PC-3 (cell line): ENCODE results near the gene BRIP1. TPM values are rescaled to one million over a fixed set of nuclear protein-coding genes. Genes with fewer than 3 reads are reported as not detected.

Experiments used
- ATAC-seq: fragments of 200-7000 bp; cut with Tn5 transposase; 2 replicates; pipeline ENCODE4 v1.9.1; 2020; ENCODE audit warnings: mild to moderate bottlenecking, moderate library complexity
- BruUV-seq: library from RNA; stranded (reverse); fragments of 400-500 nt; replicated peaks from 2 replicates; lab custom pipeline; 2021; lab: Mats Ljungman, UMichigan
- CTCF ChIA-PET: fragments of 300-600 bp; sonication (Branson Sonifier 250); formaldehyde crosslinking; loops from one replicate; lab custom pipeline; 2022; ENCODE audit warnings: antibody characterized with exemption; lab: Charles Lee
- POLR2A ChIA-PET: fragments of 300-600 bp; sonication (Branson Sonifier 250); formaldehyde crosslinking; loops from one replicate; lab custom pipeline; 2022; ENCODE audit warnings: antibody characterized with exemption; ENCODE audit not compliant: unreplicated experiment; lab: Charles Lee
- DNase-seq: peaks from one replicate; pipeline ENCODE4 v3.0.0-alpha.2; 2015
- H2AFZ ChIP-seq: fragments of 300-600 bp; sonication (generic); 2 replicates; pipeline ENCODE4 v1.6.0; 2016; ENCODE audit warnings: antibody characterized with exemption, low read length
- H3F3A ChIP-seq: fragments of 300-600 bp; sonication (generic); one replicate; pipeline ENCODE4 v1.6.0; 2017; ENCODE audit warnings: antibody characterized with exemption, low read length, control low read depth, mild to moderate bottlenecking; ENCODE audit not compliant: unreplicated experiment
- H3K27ac ChIP-seq: fragments of 300-600 bp; sonication (generic); 2 replicates; pipeline ENCODE4 v1.5.1; 2016; ENCODE audit warnings: mild to moderate bottlenecking, low read length
- H3K27me3 ChIP-seq: fragments of 300-600 bp; sonication (generic); 2 replicates; pipeline ENCODE4 v1.6.1; 2016; ENCODE audit warnings: low read length, mixed read lengths
- H3K36me3 ChIP-seq: fragments of 300-600 bp; sonication (generic); 2 replicates; pipeline ENCODE4 v1.6.1; 2016; ENCODE audit warnings: low read depth, mixed run types, low read length, mixed read lengths
- H3K4me1 ChIP-seq: fragments of 300-600 bp; sonication (generic); 2 replicates; pipeline ENCODE4 v1.5.1; 2016; ENCODE audit warnings: low read length; ENCODE audit not compliant: insufficient read depth
- H3K4me2 ChIP-seq: fragments of 300-600 bp; sonication (generic); 2 replicates; pipeline ENCODE4 v1.6.0; 2016; ENCODE audit warnings: low read length
- H3K4me3 ChIP-seq: fragments of 300-600 bp; sonication (generic); 2 replicates; pipeline ENCODE4 v1.5.1; 2016; ENCODE audit warnings: mild to moderate bottlenecking, low read length, mixed read lengths
- H3K79me2 ChIP-seq: fragments of 300-600 bp; sonication (generic); 2 replicates; pipeline ENCODE4 v1.6.1; 2017; ENCODE audit warnings: low read length, mixed read lengths
- H3K9ac ChIP-seq: fragments of 300-600 bp; sonication (generic); 2 replicates; pipeline ENCODE4 v1.6.0; 2016; ENCODE audit warnings: mild to moderate bottlenecking, low read length
- H3K9me2 ChIP-seq: fragments of 300-600 bp; sonication (generic); replicated peaks from 2 replicates; pipeline ENCODE4 v1.6.1; 2016; ENCODE audit warnings: mixed run types, low read length, mixed read lengths
- H3K9me3 ChIP-seq: fragments of 300-600 bp; sonication (generic); 2 replicates; pipeline ENCODE4 v1.6.1; 2016; ENCODE audit warnings: low read length, mixed read lengths
- H4K20me1 ChIP-seq: fragments of 300-600 bp; sonication (generic); 2 replicates; pipeline ENCODE4 v1.6.1; 2016; ENCODE audit warnings: low read length, mixed read lengths
- CTCF ChIP-seq: fragments of 300-600 bp; sonication (generic); conservative IDR thresholded peaks from 2 replicates; pipeline ENCODE4 v1.5.1; 2017; ENCODE audit warnings: antibody characterized with exemption, low read depth, mild to moderate bottlenecking, low read length
- EZH2 ChIP-seq: fragments of 300-600 bp; sonication (generic); IDR thresholded peaks from one replicate; pipeline ENCODE4 v1.6.1; 2017; ENCODE audit warnings: antibody characterized with exemption, mild to moderate bottlenecking, low read length; ENCODE audit not compliant: unreplicated experiment
- EZH2phosphoT487 ChIP-seq: fragments of 300-600 bp; sonication (generic); IDR thresholded peaks from 2 replicates; pipeline ENCODE4 v1.6.1; 2018; ENCODE audit warnings: mild to moderate bottlenecking, antibody characterized with exemption, low read length, borderline replicate concordance
- intact Hi-C: fragments of 100-400 bp; cut with micrococcal nuclease; formaldehyde crosslinking; loops from 2 replicates; pipeline ENCODE4 v1.9.0; 2023
- total RNA-seq: library from RNA; depleted of rRNA; stranded (reverse); fragments of >200 nt; gene quantifications from 2 replicates; pipeline ENCODE4 v1.2.3, GENCODE V29; 2014

BRIP1 gene
- total RNA-seq, 1 experiment from 2014 or later, result 21.1 TPM

- no peak overlapping the region for H3K9ac ChIP-seq
- H3K4me1 ChIP-seq, result no peaks in the 10 kb centered on the region
- no peak overlapping the region for H3K4me2 ChIP-seq
- BruUV-seq, result no TSS peak
- H3K27ac ChIP-seq, result no peak overlapping the region
- H3F3A ChIP-seq, result no peaks in the 10 kb centered on the region
- H3K79me2 ChIP-seq, result no peaks in the 10 kb centered on the region
- H4K20me1 ChIP-seq, result no peaks in the 10 kb centered on the region
- H3K36me3 ChIP-seq, result peaks cover 31% of the 10 kb centered on the region
- DNase-seq (no peak), ATAC-seq (no peak)
- peaks cover 8% of the 10 kb centered on the region; the same call in 1 of the 2 replicates for H3K9me3 ChIP-seq
- H3K9me2 ChIP-seq, result no peaks in the 10 kb centered on the region
- H3K4me3 ChIP-seq, result no peak overlapping the region
- no peak overlapping the region for H2AFZ ChIP-seq
- TF ChIP-seq CTCF (no peak), EZH2phosphoT487 (no peak), EZH2 (no peak)
- no peaks in the 10 kb centered on the region for H3K27me3 ChIP-seq
- ChIA-PET CTCF (no interaction called here), POLR2A (no interaction called here)
- intact Hi-C loops, result no loop called here
These were observed 119.1 kb downstream of the BRIP1 start for GRCh38 chr17:61744252-61744651.

DNA sequence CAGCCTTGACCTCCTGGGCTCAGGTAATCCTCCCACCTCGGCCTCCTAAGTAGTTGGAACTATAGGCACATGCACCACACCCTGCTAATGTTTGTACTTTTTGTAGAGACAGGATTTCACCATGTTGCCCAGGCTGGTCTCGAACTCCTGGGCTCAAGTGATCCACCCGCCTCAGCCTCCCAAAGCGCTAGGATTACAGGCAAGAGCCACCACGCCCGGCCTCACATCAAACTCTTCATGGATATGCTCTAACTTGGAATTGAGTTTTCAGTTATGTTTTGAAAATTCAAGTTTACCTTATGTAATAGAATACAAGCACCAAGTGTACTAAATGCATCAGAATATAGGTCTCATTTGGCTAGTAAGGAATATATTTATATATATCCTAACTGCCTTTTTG, 119.6 kb downstream of the BRIP1 start:
- ChIA-PET CTCF (no interaction called here), POLR2A (no interaction called here)
- Histone ChIP-seq H4K20me1 (no peaks in the 10 kb centered on the region), H3K4me3 (no peak overlapping the region), H3K9me2 (no peaks in the 10 kb centered on the region), H3K4me1 (no peaks in the 10 kb centered on the region), H3K27ac (no peak overlapping the region), H3K9me3 (peaks cover 8% of the 10 kb centered on the region; the same call in 1 of the 2 replicates), H3K9ac (no peak overlapping the region), H3K79me2 (no peaks in the 10 kb centered on the region), H3K27me3 (no peaks in the 10 kb centered on the region), H3F3A (no peaks in the 10 kb centered on the region), H3K4me2 (no peak overlapping the region), H2AFZ (no peak overlapping the region), H3K36me3 (peaks cover 36% of the 10 kb centered on the region)
- no TSS peak for BruUV-seq
- DNase-seq (no peak), ATAC-seq (no peak)
- TF ChIP-seq EZH2phosphoT487 (no peak), CTCF (no peak), EZH2 (no peak)
- intact Hi-C loops, result no loop called here

- intact Hi-C loops, result no loop called here
- H3K27me3 ChIP-seq, result no peaks in the 10 kb centered on the region
These were observed 124.3 kb downstream of the BRIP1 start for GRCh38 chr17:61739002-61739401.

More at GRCh38 chr17:61739002-61739401, 124.3 kb downstream of the BRIP1 start:
- ChIA-PET POLR2A (no interaction called here), CTCF (no interaction called here)
- no peaks in the 10 kb centered on the region for H3K9me3 ChIP-seq
- no peak overlapping the region for H3K27ac ChIP-seq
- no peaks in the 10 kb centered on the region for H4K20me1 ChIP-seq
- no peak overlapping the region for H2AFZ ChIP-seq
- H3K36me3 ChIP-seq, result peaks cover 36% of the 10 kb centered on the region
- H3K9ac ChIP-seq, result no peak overlapping the region
- no TSS peak for BruUV-seq
- ATAC-seq (no peak), DNase-seq (no peak)
- H3F3A ChIP-seq, result no peaks in the 10 kb centered on the region
- no peak overlapping the region for H3K4me3 ChIP-seq
- H3K9me2 ChIP-seq, result no peaks in the 10 kb centered on the region
- no peak overlapping the region for H3K4me2 ChIP-seq
- H3K79me2 ChIP-seq, result no peaks in the 10 kb centered on the region
- H3K4me1 ChIP-seq, result no peaks in the 10 kb centered on the region
- no peak for TF ChIP-seq EZH2
- TF ChIP-seq CTCF, result no peak
- TF ChIP-seq EZH2phosphoT487, result no peak
